Fibroblast of lung (primary cell): ENCODE data around the gene GAS7.

ENCODE experiments used
- EZH2 ChIP-seq: IDR thresholded peaks from 2 replicates; pipeline ENCODE4 v1.5.1; 2012; ENCODE audit warnings: low read length, control low read depth, mild to moderate bottlenecking; ENCODE audit errors: missing control alignments
- TF ChIP-seq, protein P1 (sequence below), 2 donors: IDR thresholded peaks in 1 of 2; conservative IDR thresholded peaks in 1 of 2; 1 replicate in 1 of 2; 2 replicates in 1 of 2; pipeline ENCODE4 v1.5.1; 2011 to 2012; ENCODE audit warnings: low read length in 2 of 2, control low read depth in 1 of 2, inconsistent platforms in 1 of 2, low read depth in 1 of 2, mild to moderate bottlenecking in 1 of 2

- TF ChIP-seq, protein P1, sequence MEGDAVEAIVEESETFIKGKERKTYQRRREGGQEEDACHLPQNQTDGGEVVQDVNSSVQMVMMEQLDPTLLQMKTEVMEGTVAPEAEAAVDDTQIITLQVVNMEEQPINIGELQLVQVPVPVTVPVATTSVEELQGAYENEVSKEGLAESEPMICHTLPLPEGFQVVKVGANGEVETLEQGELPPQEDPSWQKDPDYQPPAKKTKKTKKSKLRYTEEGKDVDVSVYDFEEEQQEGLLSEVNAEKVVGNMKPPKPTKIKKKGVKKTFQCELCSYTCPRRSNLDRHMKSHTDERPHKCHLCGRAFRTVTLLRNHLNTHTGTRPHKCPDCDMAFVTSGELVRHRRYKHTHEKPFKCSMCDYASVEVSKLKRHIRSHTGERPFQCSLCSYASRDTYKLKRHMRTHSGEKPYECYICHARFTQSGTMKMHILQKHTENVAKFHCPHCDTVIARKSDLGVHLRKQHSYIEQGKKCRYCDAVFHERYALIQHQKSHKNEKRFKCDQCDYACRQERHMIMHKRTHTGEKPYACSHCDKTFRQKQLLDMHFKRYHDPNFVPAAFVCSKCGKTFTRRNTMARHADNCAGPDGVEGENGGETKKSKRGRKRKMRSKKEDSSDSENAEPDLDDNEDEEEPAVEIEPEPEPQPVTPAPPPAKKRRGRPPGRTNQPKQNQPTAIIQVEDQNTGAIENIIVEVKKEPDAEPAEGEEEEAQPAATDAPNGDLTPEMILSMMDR (conservative IDR thresholded peaks at IDR 0.05 in 1 of 2, IDR thresholded peaks at IDR 0.05 in 1 of 2; ENCODE audit: low read depth in 1 of 2, low read length in 2 of 2), result no peak
- no peak for TF ChIP-seq EZH2
These were observed 298.9 kb downstream of the GAS7 start for GRCh38 chr17:9899280-9900043.
